Neural cell (in vitro differentiated cells): ENCODE results near the gene APOBEC3H. TPM values are rescaled to one million over a fixed set of nuclear protein-coding genes. Genes with fewer than 3 reads are reported as not detected.

Experiments used
- H2AFZ ChIP-seq: fragments of 200-600, 300-800 bp; sonication (generic), shearing (Covaris generic); 2 replicates; pipeline ENCODE4 v1.6.0; 2014; ENCODE audit warnings: low read depth, mild to moderate bottlenecking, antibody characterized with exemption, low read length, moderate library complexity
- H3F3A ChIP-seq: fragments of 200-600 bp; shearing (Covaris generic); 2 replicates; pipeline ENCODE4 v1.6.1; 2016; ENCODE audit warnings: mild to moderate bottlenecking, moderate library complexity, mixed read lengths, antibody characterized with exemption, low read length; ENCODE audit not compliant: insufficient read depth, poor library complexity, severe bottlenecking
- H3K27ac ChIP-seq: fragments of 200-600, 300-800 bp; sonication (generic), shearing (Covaris generic); 2 replicates; pipeline ENCODE4 v1.5.1; 2014; ENCODE audit warnings: mild to moderate bottlenecking, low read length, moderate library complexity
- H3K27me3 ChIP-seq: fragments of 300-800, 200-600 bp; sonication (generic), shearing (Covaris generic); 2 replicates; pipeline ENCODE4 v1.6.0; 2014; ENCODE audit warnings: mild to moderate bottlenecking, low read depth, low read length, moderate library complexity; ENCODE audit not compliant: insufficient read depth
- H3K36me3 ChIP-seq: fragments of 300-800, 200-600 bp; sonication (generic), shearing (Covaris generic); 2 replicates; pipeline ENCODE4 v1.5.1; 2014; ENCODE audit warnings: mild to moderate bottlenecking, antibody characterized with exemption, low read length, moderate library complexity; ENCODE audit not compliant: insufficient read depth
- H3K4me2 ChIP-seq: fragments of 300-800, 200-600 bp; sonication (generic), shearing (Covaris generic); 2 replicates; pipeline ENCODE4 v1.6.0; 2014; ENCODE audit warnings: mild to moderate bottlenecking, low read length
- H3K4me3 ChIP-seq: fragments of 300-800, 200-600 bp; sonication (generic), shearing (Covaris generic); 2 replicates; pipeline ENCODE4 v1.5.1; 2014; ENCODE audit warnings: mild to moderate bottlenecking, low read length, moderate library complexity
- H3K79me2 ChIP-seq: fragments of 200-600 bp; shearing (Covaris generic); replicated peaks from 2 replicates; pipeline ENCODE4 v1.6.0; 2014; ENCODE audit warnings: mild to moderate bottlenecking, low read length, moderate library complexity; ENCODE audit not compliant: insufficient read depth
- H3K9ac ChIP-seq: fragments of 300-800, 200-600 bp; sonication (generic), shearing (Covaris generic); 2 replicates; pipeline ENCODE4 v1.6.1; 2016; ENCODE audit warnings: mild to moderate bottlenecking, low read length, mixed read lengths
- H3K9me2 ChIP-seq: fragments of 200-600 bp; shearing (Covaris generic); 2 replicates; pipeline ENCODE4 v1.6.1; 2016; ENCODE audit warnings: mild to moderate bottlenecking, low read length, mixed read lengths; ENCODE audit not compliant: insufficient read depth
- H3K9me3 ChIP-seq: fragments of 200-600, 300-800 bp; sonication (generic), shearing (Covaris generic); 2 replicates; pipeline ENCODE4 v1.6.1; 2016; ENCODE audit warnings: mild to moderate bottlenecking, mixed run types, low read length, moderate library complexity, mixed read lengths
- H4K20me1 ChIP-seq: fragments of 200-600 bp; shearing (Covaris generic); 2 replicates; pipeline ENCODE4 v1.6.1; 2016; ENCODE audit warnings: mild to moderate bottlenecking, mixed run types; ENCODE audit not compliant: insufficient read depth
- EP300 ChIP-seq: fragments of 450-650 bp; conservative IDR thresholded peaks from 2 replicates; pipeline ENCODE4 v1.6.1; 2014; ENCODE audit warnings: antibody characterized with exemption, mild to moderate bottlenecking, moderate library complexity; ENCODE audit not compliant: poor library complexity, severe bottlenecking
- EZH2 ChIP-seq: fragments of 200-600, 300-800 bp; shearing (Covaris generic), sonication (generic); IDR thresholded peaks from 2 replicates; pipeline ENCODE4 v1.6.1; 2014; ENCODE audit warnings: antibody characterized with exemption, low read length, borderline replicate concordance, mild to moderate bottlenecking; ENCODE audit not compliant: insufficient read depth, poor library complexity, severe bottlenecking
- MXI1 ChIP-seq: fragments of 450-650 bp; conservative IDR thresholded peaks from 2 replicates; pipeline ENCODE4 v1.6.1; 2014; ENCODE audit warnings: antibody characterized with exemption, mild to moderate bottlenecking; ENCODE audit not compliant: poor library complexity, severe bottlenecking
- POLR2AphosphoS5 ChIP-seq: IDR thresholded peaks from 2 replicates; pipeline ENCODE4 v1.6.1; 2012
- RAD21 ChIP-seq: fragments of 450-650 bp; conservative IDR thresholded peaks from 2 replicates; pipeline ENCODE4 v1.6.1; 2014; ENCODE audit warnings: antibody characterized with exemption, mild to moderate bottlenecking, moderate library complexity
- SMC3 ChIP-seq: fragments of 450-650 bp; conservative IDR thresholded peaks from 2 replicates; pipeline ENCODE4 v1.6.1; 2014; ENCODE audit warnings: antibody characterized with exemption, mild to moderate bottlenecking, moderate library complexity; ENCODE audit not compliant: poor library complexity
- TAF1 ChIP-seq: IDR thresholded peaks from 2 replicates; pipeline ENCODE4 v1.6.1; 2012; ENCODE audit warnings: low read depth
- polyA plus RNA-seq: library from polyadenylated mRNA; depleted of rRNA; stranded (reverse); fragments of >200 nt; gene quantifications from 2 replicates; pipeline ENCODE4 v1.2.3, GENCODE V29; 2014
- TF ChIP-seq, protein P1 (sequence below): IDR thresholded peaks from 2 replicates; pipeline ENCODE4 v1.6.1; 2012; ENCODE audit warnings: borderline replicate concordance
- TF ChIP-seq, protein P2 (sequence below): fragments of 450-650 bp; IDR thresholded peaks from 2 replicates; pipeline ENCODE4 v1.5.1; 2014; ENCODE audit warnings: antibody characterized with exemption, mild to moderate bottlenecking, moderate library complexity; ENCODE audit not compliant: poor library complexity, severe bottlenecking

Gene APOBEC3H
- polyA plus RNA-seq, 1 donor from 2014 or later, result not detected

DNA sequence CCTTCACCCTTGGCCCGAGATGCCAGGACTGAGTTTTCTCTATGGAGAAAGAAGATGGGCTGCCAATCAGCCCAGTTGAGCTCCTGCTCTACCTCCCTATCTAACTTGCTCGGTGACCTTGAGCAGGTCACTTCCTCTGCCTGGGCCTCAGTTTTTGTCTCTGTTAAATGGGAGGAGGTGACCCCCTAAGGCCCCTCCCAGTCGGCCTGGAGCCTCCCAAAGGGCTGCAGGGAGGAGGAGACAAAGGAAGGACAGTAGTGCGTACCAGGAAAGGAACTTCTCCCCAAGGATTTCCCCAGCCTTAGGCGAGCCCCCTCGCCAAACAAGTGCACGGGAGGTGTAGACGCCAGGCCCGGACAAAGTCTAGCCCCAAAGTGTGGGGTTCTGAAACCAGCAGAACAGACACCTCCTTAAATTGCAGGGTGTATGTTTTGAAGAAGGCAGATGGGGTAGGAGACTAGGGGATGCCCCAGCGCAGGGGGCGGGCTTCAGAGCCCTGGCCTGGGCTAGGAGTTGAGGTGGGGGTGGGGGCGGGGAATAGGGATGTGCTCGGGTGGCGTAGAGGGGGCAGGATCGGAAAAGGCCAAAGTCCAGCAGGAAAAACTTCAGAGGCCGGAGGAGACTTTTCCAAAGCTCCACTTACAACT lies 54.4 kb downstream of the APOBEC3H start:
- H2AFZ ChIP-seq, result no peak overlapping the region

DNA sequence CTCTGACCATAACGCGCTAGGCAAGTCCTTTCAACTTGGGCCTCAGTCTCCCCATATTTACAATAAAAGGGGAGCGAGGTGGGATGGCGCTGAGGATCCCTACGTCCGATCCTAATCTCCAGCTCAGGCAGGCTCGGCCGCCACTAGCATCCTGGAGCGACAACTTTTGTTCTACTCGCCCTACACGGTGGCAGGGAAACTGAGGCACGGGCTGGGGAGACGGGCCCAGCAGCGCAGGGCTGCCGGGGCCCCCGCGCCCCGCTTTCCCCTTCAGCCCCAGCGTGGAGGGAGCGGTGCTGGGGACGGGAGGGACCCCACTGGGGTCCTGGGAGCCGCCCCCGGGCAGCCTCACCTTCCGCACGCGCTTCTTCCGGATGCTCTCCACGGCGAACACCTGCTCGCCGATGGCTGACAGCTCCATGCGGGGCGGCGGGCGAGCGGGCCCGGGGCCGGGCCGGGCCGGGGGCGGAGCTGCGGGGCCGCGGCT lies 55.0 kb downstream of the APOBEC3H start:
- Histone ChIP-seq H3K9ac (peak overlapping the region; percentile 67), H4K20me1 (no peaks in the 10 kb centered on the region), H3K27ac (peak overlapping the region; percentile 42), H3K9me2 (no peaks in the 10 kb centered on the region), H3K36me3 (no peaks in the 10 kb centered on the region), H3K27me3 (peaks cover 33% of the 10 kb centered on the region), H3K4me3 (peak overlapping the region; percentile 84), H3K79me2 (no peaks in the 10 kb centered on the region), H3K4me2 (peak overlapping the region; percentile 65), H3K9me3 (no peaks in the 10 kb centered on the region), H2AFZ (no peak overlapping the region), H3F3A (no peaks in the 10 kb centered on the region)
- TF ChIP-seq MXI1 (peak; percentile 11), SMC3 (peak; percentile 4), TAF1 (no peak)
- TF ChIP-seq, protein P1, sequence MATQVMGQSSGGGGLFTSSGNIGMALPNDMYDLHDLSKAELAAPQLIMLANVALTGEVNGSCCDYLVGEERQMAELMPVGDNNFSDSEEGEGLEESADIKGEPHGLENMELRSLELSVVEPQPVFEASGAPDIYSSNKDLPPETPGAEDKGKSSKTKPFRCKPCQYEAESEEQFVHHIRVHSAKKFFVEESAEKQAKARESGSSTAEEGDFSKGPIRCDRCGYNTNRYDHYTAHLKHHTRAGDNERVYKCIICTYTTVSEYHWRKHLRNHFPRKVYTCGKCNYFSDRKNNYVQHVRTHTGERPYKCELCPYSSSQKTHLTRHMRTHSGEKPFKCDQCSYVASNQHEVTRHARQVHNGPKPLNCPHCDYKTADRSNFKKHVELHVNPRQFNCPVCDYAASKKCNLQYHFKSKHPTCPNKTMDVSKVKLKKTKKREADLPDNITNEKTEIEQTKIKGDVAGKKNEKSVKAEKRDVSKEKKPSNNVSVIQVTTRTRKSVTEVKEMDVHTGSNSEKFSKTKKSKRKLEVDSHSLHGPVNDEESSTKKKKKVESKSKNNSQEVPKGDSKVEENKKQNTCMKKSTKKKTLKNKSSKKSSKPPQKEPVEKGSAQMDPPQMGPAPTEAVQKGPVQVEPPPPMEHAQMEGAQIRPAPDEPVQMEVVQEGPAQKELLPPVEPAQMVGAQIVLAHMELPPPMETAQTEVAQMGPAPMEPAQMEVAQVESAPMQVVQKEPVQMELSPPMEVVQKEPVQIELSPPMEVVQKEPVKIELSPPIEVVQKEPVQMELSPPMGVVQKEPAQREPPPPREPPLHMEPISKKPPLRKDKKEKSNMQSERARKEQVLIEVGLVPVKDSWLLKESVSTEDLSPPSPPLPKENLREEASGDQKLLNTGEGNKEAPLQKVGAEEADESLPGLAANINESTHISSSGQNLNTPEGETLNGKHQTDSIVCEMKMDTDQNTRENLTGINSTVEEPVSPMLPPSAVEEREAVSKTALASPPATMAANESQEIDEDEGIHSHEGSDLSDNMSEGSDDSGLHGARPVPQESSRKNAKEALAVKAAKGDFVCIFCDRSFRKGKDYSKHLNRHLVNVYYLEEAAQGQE, result no peak

More for the DNA sequence above, 54.4 kb downstream of the APOBEC3H start:
- Histone ChIP-seq H3K27ac (no peak overlapping the region), H3K9me3 (no peaks in the 10 kb centered on the region), H3F3A (no peaks in the 10 kb centered on the region), H3K4me2 (peak overlapping the region; percentile 65), H3K27me3 (peaks cover 33% of the 10 kb centered on the region), H3K79me2 (no peaks in the 10 kb centered on the region), H3K9ac (peak overlapping the region; percentile 67), H3K36me3 (no peaks in the 10 kb centered on the region), H3K4me3 (peak overlapping the region; percentile 84), H3K9me2 (no peaks in the 10 kb centered on the region), H4K20me1 (no peaks in the 10 kb centered on the region)
- TF ChIP-seq EZH2, result no peak
- TF ChIP-seq TAF1, result no peak
- TF ChIP-seq, protein P2, sequence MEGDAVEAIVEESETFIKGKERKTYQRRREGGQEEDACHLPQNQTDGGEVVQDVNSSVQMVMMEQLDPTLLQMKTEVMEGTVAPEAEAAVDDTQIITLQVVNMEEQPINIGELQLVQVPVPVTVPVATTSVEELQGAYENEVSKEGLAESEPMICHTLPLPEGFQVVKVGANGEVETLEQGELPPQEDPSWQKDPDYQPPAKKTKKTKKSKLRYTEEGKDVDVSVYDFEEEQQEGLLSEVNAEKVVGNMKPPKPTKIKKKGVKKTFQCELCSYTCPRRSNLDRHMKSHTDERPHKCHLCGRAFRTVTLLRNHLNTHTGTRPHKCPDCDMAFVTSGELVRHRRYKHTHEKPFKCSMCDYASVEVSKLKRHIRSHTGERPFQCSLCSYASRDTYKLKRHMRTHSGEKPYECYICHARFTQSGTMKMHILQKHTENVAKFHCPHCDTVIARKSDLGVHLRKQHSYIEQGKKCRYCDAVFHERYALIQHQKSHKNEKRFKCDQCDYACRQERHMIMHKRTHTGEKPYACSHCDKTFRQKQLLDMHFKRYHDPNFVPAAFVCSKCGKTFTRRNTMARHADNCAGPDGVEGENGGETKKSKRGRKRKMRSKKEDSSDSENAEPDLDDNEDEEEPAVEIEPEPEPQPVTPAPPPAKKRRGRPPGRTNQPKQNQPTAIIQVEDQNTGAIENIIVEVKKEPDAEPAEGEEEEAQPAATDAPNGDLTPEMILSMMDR, result no peak
- TF ChIP-seq EP300, result no peak
- TF ChIP-seq, protein P1, result no peak
- no peak for TF ChIP-seq POLR2AphosphoS5
- TF ChIP-seq MXI1, result no peak
- TF ChIP-seq RAD21, result no peak
- TF ChIP-seq SMC3, result no peak
